ACHN (cell line): ENCODE measurements around the gene TMEM243.

Source experiments
- DNase-seq: peaks from one replicate; pipeline ENCODE4 v3.0.0-alpha.2; 2015
- in situ Hi-C: cut with HindIII; loops from 2 replicates; pipeline ENCODE4 v1.10.0; 2017; ENCODE audit warnings: low sequenced_read_pairs, low pct_ligation_motif_present, low pct_unique_long_range_greater_than_20kb

The TMEM243 gene

GRCh38 chr7:87178320-87178719 lies 41.2 kb downstream of the TMEM243 start:
- no peak for DNase-seq
- in situ Hi-C loops, result no loop called here

- no peak for DNase-seq
- in situ Hi-C loops, result loop anchor here (25.0 kb wide), 1 partner anchor 236 kb away; no protein-coding TSS in a partner anchor
Observed at GRCh38 chr7:87173471-87173870, 46.1 kb downstream of the TMEM243 start.

GRCh38 chr7:87171282-87171934 lies 48.1 kb downstream of the TMEM243 start:
- in situ Hi-C loops, result loop anchor here (25.0 kb wide), 1 partner anchor 234 kb away; no protein-coding TSS in a partner anchor
- no peak for DNase-seq

- DNase-seq, result no peak
- in situ Hi-C loops, result loop anchor here (25.0 kb wide), 1 partner anchor 234 kb away; no protein-coding TSS in a partner anchor
Observed at GRCh38 chr7:87170828-87171227, 48.7 kb downstream of the TMEM243 start.

GRCh38 chr7:87164433-87164832 lies 55.1 kb downstream of the TMEM243 start:
- in situ Hi-C loops, result loop anchor here (25.0 kb wide), 1 partner anchor 227 kb away; no protein-coding TSS in a partner anchor
- no peak for DNase-seq

- in situ Hi-C loops, result loop anchor here (25.0 kb wide), 1 partner anchor 222 kb away; no protein-coding TSS in a partner anchor
- no peak for DNase-seq
Observed at GRCh38 chr7:87159538-87159937, 60.0 kb downstream of the TMEM243 start.

- no peak for DNase-seq
Observed at GRCh38 chr7:87156709-87157108, 62.8 kb downstream of the TMEM243 start.

GRCh38 chr7:87155788-87156187 lies 63.7 kb downstream of the TMEM243 start:
- no peak for DNase-seq
- in situ Hi-C loops, result loop anchor here (25.0 kb wide), 1 partner anchor 218 kb away; no protein-coding TSS in a partner anchor

More at GRCh38 chr7:87156709-87157108, 62.8 kb downstream of the TMEM243 start:
- in situ Hi-C loops, result loop anchor here (25.0 kb wide), 1 partner anchor 219 kb away; no protein-coding TSS in a partner anchor

GRCh38 chr7:87154569-87154968 lies 65.0 kb downstream of the TMEM243 start:
- no peak for DNase-seq
- in situ Hi-C loops, result loop anchor here (25.0 kb wide), 1 partner anchor 217 kb away; no protein-coding TSS in a partner anchor

GRCh38 chr7:87154166-87154565 lies 65.4 kb downstream of the TMEM243 start:
- no peak for DNase-seq
- in situ Hi-C loops, result loop anchor here (25.0 kb wide), 1 partner anchor 217 kb away; no protein-coding TSS in a partner anchor

GRCh38 chr7:87152897-87153641 lies 66.5 kb downstream of the TMEM243 start:
- peak; percentile 41 for DNase-seq
- in situ Hi-C loops, result loop anchor here (25.0 kb wide), 1 partner anchor 216 kb away; no protein-coding TSS in a partner anchor

- DNase-seq, result peak; percentile 99
- in situ Hi-C loops, result loop anchor here (25.0 kb wide), 1 partner anchor 215 kb away; no protein-coding TSS in a partner anchor
Observed at GRCh38 chr7:87152112-87152896, 67.2 kb downstream of the TMEM243 start, which contains the start of gene DMTF1. Gene DMTF1, plus strand, starts transcription at chr7:87152453. Its CDS starts 12,489 bp downstream, at chr7:87164942.

GRCh38 chr7:87151729-87152111 lies 67.8 kb downstream of the TMEM243 start:
- DNase-seq, result no peak
- in situ Hi-C loops, result loop anchor here (25.0 kb wide), 1 partner anchor 214 kb away; no protein-coding TSS in a partner anchor

- in situ Hi-C loops, result loop anchor here (25.0 kb wide), 1 partner anchor 214 kb away; no protein-coding TSS in a partner anchor
Observed at GRCh38 chr7:87151002-87151728, 68.4 kb downstream of the TMEM243 start.

GRCh38 chr7:87148332-87148955 lies 71.1 kb downstream of the TMEM243 start:
- DNase-seq, result peak; percentile 59
- in situ Hi-C loops, result no loop called here

More at GRCh38 chr7:87151002-87151728, 68.4 kb downstream of the TMEM243 start:
- DNase-seq, result peak; percentile 30

GRCh38 chr7:87147500-87147899 lies 72.0 kb downstream of the TMEM243 start:
- in situ Hi-C loops, result no loop called here
- DNase-seq, result no peak

- in situ Hi-C loops, result no loop called here
Observed at GRCh38 chr7:87146740-87147386, 72.7 kb downstream of the TMEM243 start.

More at GRCh38 chr7:87146740-87147386, 72.7 kb downstream of the TMEM243 start:
- DNase-seq, result no peak
